ENCODE data around the gene C16orf54. TPM values are rescaled to one million over a fixed set of nuclear protein-coding genes. Genes with fewer than 3 reads are reported as not detected.
"Not testable (repeated sequence)": the region's sequence is repeated elsewhere in the genome, so short reads cannot be mapped to it uniquely, and the experiment has no call there.

The C16orf54 gene
- total and polyA plus RNA-seq, 2 of the 4 experiments (the other 2 are of a cell fraction): not detected

GRCh38 chr16:29753516-29753915 is 7.7 kb upstream of the C16orf54 start:
- ChIA-PET CTCF (interaction anchor here (0.6 to 1.8 kb wide), 2 partner anchors 24 to 410 kb away, joined by 4 to 6 read pairs; no protein-coding TSS in a partner anchor), POLR2A (ENCODE audit: unreplicated experiment) (no interaction called here)
- no peak overlapping the region for H2BK120ac ChIP-seq (ENCODE audit: low read depth, low read length)
- H3K4me3 ChIP-seq (ENCODE audit: insufficient read depth, low read depth, low read length): no peak overlapping the region
- no peaks in the 10 kb centered on the region for H3K36me3 ChIP-seq (ENCODE audit: control insufficient read depth, insufficient read depth, low read length)
- no peak overlapping the region for H4K8ac ChIP-seq (ENCODE audit: low read depth in 2 of 2, low read length in 2 of 2)
- H3K14ac ChIP-seq (replicated peaks; ENCODE audit: low read depth, low read length): no peak overlapping the region
- no peak overlapping the region for H2AK9ac ChIP-seq (replicated peaks; ENCODE audit: low read depth, low read length, poor library complexity)
- H3K4me2 ChIP-seq (ENCODE audit: low read depth, low read length): no peak overlapping the region
- no TSS peak for BruUV-seq (replicated peaks)
- H2AFZ ChIP-seq (replicated peaks; ENCODE audit: low read length, poor library complexity): no peak overlapping the region
- H3K4ac ChIP-seq (ENCODE audit: low read depth, low read length): no peak overlapping the region
- H3K27me3 ChIP-seq (ENCODE audit: control insufficient read depth, insufficient read depth, low read length): no peaks in the 10 kb centered on the region
- no peak overlapping the region for H3K27ac ChIP-seq (ENCODE audit: insufficient read depth, low read length)
- WGBS, 2 experiments (ENCODE audit: extremely low coverage in 2 of 2, insufficient read length in 1 of 2): no CpG with 5 or more reads among the region's 1 CpG
- no peaks in the 10 kb centered on the region for H3K9me3 ChIP-seq (ENCODE audit: control insufficient read depth, insufficient read depth, low read length)
- no peak overlapping the region for H2BK15ac ChIP-seq (ENCODE audit: low read depth, low read length)
- no peak overlapping the region for H3K23ac ChIP-seq (ENCODE audit: low read depth, low read length)
- no peak overlapping the region for H3K9ac ChIP-seq (ENCODE audit: low read depth, low read length)
- no peak overlapping the region for H2BK5ac ChIP-seq (ENCODE audit: low read depth, low read length, poor library complexity, severe bottlenecking)
- H4K5ac ChIP-seq (ENCODE audit: low read depth, low read length): no peak overlapping the region
- H2BK20ac ChIP-seq (ENCODE audit: low read depth, low read length): no peak overlapping the region
- no peaks in the 10 kb centered on the region for H3K9me1 ChIP-seq (ENCODE audit: insufficient read depth, low read length)
- no peak overlapping the region for H2AK5ac ChIP-seq (ENCODE audit: low read depth, low read length)
- H3K18ac ChIP-seq (ENCODE audit: low read depth, low read length): no peak overlapping the region
- DNase-seq (no peak), ATAC-seq (ENCODE audit: low read depth) (no peak)
- H3K4me1 ChIP-seq (ENCODE audit: control insufficient read depth, insufficient read depth, low read length): no peaks in the 10 kb centered on the region; the same call in 1 of the 2 replicates
- in situ Hi-C loops (cut with MboI; ENCODE audit: low sequenced_read_pairs): no loop called here
- intact Hi-C loops (cut with micrococcal nuclease): no loop called here
- H4K91ac ChIP-seq (ENCODE audit: insufficient read depth, low read depth, low read length): no peak overlapping the region
- no peak overlapping the region for H3K56ac ChIP-seq (ENCODE audit: extremely low read depth, insufficient read depth, low read length)
- dilution Hi-C loops (cut with HindIII; ENCODE audit: low sequenced_read_pairs, unreplicated experiment): no loop called here
- H4K20me1 ChIP-seq (ENCODE audit: insufficient read depth, low read length): no peaks in the 10 kb centered on the region
- no peaks in the 10 kb centered on the region for H3K79me1 ChIP-seq (ENCODE audit: low read depth in 1 of 2, low read length in 2 of 2)
- TF ChIP-seq MAZ (IDR thresholded peaks at IDR 0.05; ENCODE audit: borderline replicate concordance, low read depth, low read length) (no peak), ELK1 (IDR thresholded peaks at IDR 0.05; ENCODE audit: borderline replicate concordance, low read depth, low read length) (no peak), POLR2A (IDR thresholded peaks at IDR 0.05; ENCODE audit: low read depth, low read length) (no peak), CHD1 (IDR thresholded peaks at IDR 0.05; ENCODE audit: low read depth, low read length) (no peak), MXI1 (IDR thresholded peaks at IDR 0.05; ENCODE audit: borderline replicate concordance, low read depth, low read length) (no peak), MAFK (IDR thresholded peaks at IDR 0.05; ENCODE audit: low read depth, low read length) (no peak), SMC3 (IDR thresholded peaks at IDR 0.05; ENCODE audit: low read depth, low read length) (no peak), RCOR1 (IDR thresholded peaks at IDR 0.05; ENCODE audit: insufficient replicate concordance, low read length) (no peak)

- H2AK5ac ChIP-seq (ENCODE audit: low read depth, low read length); H4K91ac ChIP-seq (ENCODE audit: insufficient read depth, low read depth, low read length); in situ Hi-C loops (cut with MboI; ENCODE audit: low sequenced_read_pairs); H3K79me1 ChIP-seq (ENCODE audit: low read depth in 1 of 2, low read length in 2 of 2); ATAC-seq (ENCODE audit: low read depth); H3K4me3 ChIP-seq (ENCODE audit: insufficient read depth, low read depth, low read length); H4K20me1 ChIP-seq (ENCODE audit: insufficient read depth, low read length); H3K27ac ChIP-seq (ENCODE audit: insufficient read depth, low read length); H3K9me1 ChIP-seq (ENCODE audit: insufficient read depth, low read length); H4K8ac ChIP-seq (ENCODE audit: low read depth in 2 of 2, low read length in 2 of 2); dilution Hi-C loops (cut with HindIII; ENCODE audit: low sequenced_read_pairs, unreplicated experiment); H3K9ac ChIP-seq (ENCODE audit: low read depth, low read length); H3K4me1 ChIP-seq (ENCODE audit: control insufficient read depth, insufficient read depth, low read length); BruUV-seq (replicated peaks); H4K5ac ChIP-seq (ENCODE audit: low read depth, low read length); H3K4ac ChIP-seq (ENCODE audit: low read depth, low read length); H3K14ac ChIP-seq (replicated peaks; ENCODE audit: low read depth, low read length); H2BK20ac ChIP-seq (ENCODE audit: low read depth, low read length); H2BK15ac ChIP-seq (ENCODE audit: low read depth, low read length); H3K56ac ChIP-seq (ENCODE audit: extremely low read depth, insufficient read depth, low read length); DNase-seq; H3K18ac ChIP-seq (ENCODE audit: low read depth, low read length); H3K27me3 ChIP-seq (ENCODE audit: control insufficient read depth, insufficient read depth, low read length); H2BK5ac ChIP-seq (ENCODE audit: low read depth, low read length, poor library complexity, severe bottlenecking); H2AFZ ChIP-seq (replicated peaks; ENCODE audit: low read length, poor library complexity); H2BK120ac ChIP-seq (ENCODE audit: low read depth, low read length); H3K9me3 ChIP-seq (ENCODE audit: control insufficient read depth, insufficient read depth, low read length); H2AK9ac ChIP-seq (replicated peaks; ENCODE audit: low read depth, low read length, poor library complexity); H3K23ac ChIP-seq (ENCODE audit: low read depth, low read length); intact Hi-C loops (cut with micrococcal nuclease); H3K36me3 ChIP-seq (ENCODE audit: control insufficient read depth, insufficient read depth, low read length); CTCF ChIA-PET; H3K4me2 ChIP-seq (ENCODE audit: low read depth, low read length): not testable (repeated sequence)
- 81% methylated on average over 2 of the region's 4 CpGs; no CpG with 5 or more reads in 1 of the 2 experiments for WGBS, 2 experiments (ENCODE audit: extremely low coverage in 2 of 2, insufficient read length in 1 of 2)
- POLR2A ChIA-PET (ENCODE audit: unreplicated experiment): interaction anchor here (0.6 kb wide), 1 partner anchor 23 kb away, joined by 6 read pairs; no protein-coding TSS in a partner anchor
Measured at GRCh38 chr16:29748760-29749149, 3.0 kb upstream of the C16orf54 start.

Data from IMR-90 (cell line).